GM12872 (cell line): Measurements from ENCODE around the gene TENM4.

Experiments used
- CTCF ChIP-seq: IDR thresholded peaks from 3 replicates; pipeline ENCODE4 v1.5.1; 2011; ENCODE audit warnings: low read depth, mild to moderate bottlenecking, low read length, moderate library complexity; ENCODE audit not compliant: insufficient read depth

TENM4 gene

GRCh38 chr11:79418241-79418640 lies 22.6 kb downstream of the TENM4 start:
- TF ChIP-seq CTCF: no peak

- TF ChIP-seq CTCF: no peak
These were observed 23.5 kb downstream of the TENM4 start for GRCh38 chr11:79417069-79417920.

GRCh38 chr11:79415912-79416311 lies 24.9 kb downstream of the TENM4 start:
- no peak for TF ChIP-seq CTCF

- no peak for TF ChIP-seq CTCF
These were observed 25.4 kb downstream of the TENM4 start for GRCh38 chr11:79415411-79415810.

GRCh38 chr11:79414644-79415317 lies 26.0 kb downstream of the TENM4 start:
- TF ChIP-seq CTCF: no peak

- no peak for TF ChIP-seq CTCF
These were observed 26.8 kb downstream of the TENM4 start for GRCh38 chr11:79414041-79414440.

GRCh38 chr11:79413268-79413667 lies 27.6 kb downstream of the TENM4 start:
- no peak for TF ChIP-seq CTCF
